Effector memory CD8-positive, alpha-beta T cell (primary cell): ENCODE results near the gene CDKAL1.
A peak's percentile ranks its signal among the peaks of the same experiment; 100 is the strongest.
"Not testable (repeated sequence)": the region's sequence is repeated elsewhere in the genome, so short reads cannot be mapped to it uniquely, and the experiment has no call there.

Experiments used
- ATAC-seq: fragments of 150-1000 bp; cut with Tn5 transposase; replicated peaks from 2 replicates; pipeline ENCODE4 v1.10.0; 2021; ENCODE audit warnings: mild to moderate bottlenecking, moderate library complexity
- DNase-seq, 3 experiments: peaks; one replicate each; pipeline ENCODE4 v3.0.0; 2021
- H3K27ac Mint-ChIP-seq, 2 donors: one replicate each; pipeline ENCODE4 v1.8.0; 2022; ENCODE audit warnings: mild to moderate bottlenecking in 2 of 2, mixed read lengths in 2 of 2, moderate library complexity in 2 of 2
- H3K27me3 Mint-ChIP-seq, 2 donors: one replicate each; pipeline ENCODE4 v1.8.0; 2022; ENCODE audit warnings: mixed read lengths in 2 of 2
- H3K36me3 Mint-ChIP-seq: one replicate; pipeline ENCODE4 v1.8.0; 2022; ENCODE audit warnings: mild to moderate bottlenecking, moderate library complexity, mixed read lengths; ENCODE audit not compliant: insufficient read depth
- H3K4me1 Mint-ChIP-seq, 2 donors: one replicate each; pipeline ENCODE4 v1.8.0; 2022; ENCODE audit warnings: low read depth in 2 of 2, mixed read lengths in 2 of 2
- H3K4me3 Mint-ChIP-seq, 2 donors: one replicate each; pipeline ENCODE4 v1.8.0; 2022; ENCODE audit warnings: mild to moderate bottlenecking in 2 of 2, mixed read lengths in 2 of 2, moderate library complexity in 2 of 2
- H3K9me3 Mint-ChIP-seq, 2 donors: one replicate each; pipeline ENCODE4 v1.8.0; 2022; ENCODE audit warnings: mixed read lengths in 2 of 2

CDKAL1 gene

GRCh38 chr6:20584100-20584731 is 50.0 kb downstream of the CDKAL1 start:
- no peak overlapping the region for H3K4me3 Mint-ChIP-seq
- no peaks in the 10 kb centered on the region for H3K9me3 Mint-ChIP-seq
- H3K36me3 Mint-ChIP-seq: peaks cover 10% of the 10 kb centered on the region
- H3K27ac Mint-ChIP-seq: peak overlapping the region; percentile 2 to 36
- ATAC-seq (no peak), DNase-seq (no peak)
- no peaks in the 10 kb centered on the region for H3K27me3 Mint-ChIP-seq
- H3K4me1 Mint-ChIP-seq: peaks cover 6 to 12% of the 10 kb centered on the region in 2 donors

GRCh38 chr6:20589266-20589665 is 55.0 kb downstream of the CDKAL1 start:
- peaks cover 7 to 34% of the 10 kb centered on the region in 2 donors for H3K4me1 Mint-ChIP-seq
- H3K27me3 Mint-ChIP-seq: no peaks in the 10 kb centered on the region
- DNase-seq (no peak), ATAC-seq (no peak)
- no peaks in the 10 kb centered on the region for H3K9me3 Mint-ChIP-seq
- peak overlapping the region in 1 of 2 donors; percentile 44 for H3K27ac Mint-ChIP-seq
- no peak overlapping the region for H3K4me3 Mint-ChIP-seq
- peaks cover 10% of the 10 kb centered on the region for H3K36me3 Mint-ChIP-seq

DNA sequence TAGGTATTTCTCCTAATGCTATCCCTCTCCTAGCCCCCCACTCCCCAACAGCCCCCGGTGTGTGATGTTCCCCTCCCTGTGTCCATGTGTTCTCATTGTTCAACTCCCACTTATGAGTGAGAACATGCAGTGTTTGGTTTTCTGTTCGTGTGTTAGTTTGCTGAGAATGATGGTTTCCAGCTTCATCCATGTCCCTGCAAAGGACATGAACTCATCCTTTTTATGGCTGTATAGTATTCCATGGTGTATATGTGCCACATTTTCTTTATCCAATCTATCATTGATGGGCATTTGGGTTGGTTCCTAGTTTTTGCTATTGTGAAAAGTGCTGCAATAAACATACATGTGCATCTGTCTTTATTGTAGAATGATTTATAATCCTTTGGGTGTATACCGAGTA is 56.2 kb downstream of the CDKAL1 start:
- peaks cover 6 to 33% of the 10 kb centered on the region in 2 donors for H3K4me1 Mint-ChIP-seq
- peaks cover 10% of the 10 kb centered on the region for H3K36me3 Mint-ChIP-seq
- not testable (repeated sequence) for H3K27me3 Mint-ChIP-seq, H3K4me3 Mint-ChIP-seq, ATAC-seq, H3K9me3 Mint-ChIP-seq, DNase-seq, H3K27ac Mint-ChIP-seq

DNA sequence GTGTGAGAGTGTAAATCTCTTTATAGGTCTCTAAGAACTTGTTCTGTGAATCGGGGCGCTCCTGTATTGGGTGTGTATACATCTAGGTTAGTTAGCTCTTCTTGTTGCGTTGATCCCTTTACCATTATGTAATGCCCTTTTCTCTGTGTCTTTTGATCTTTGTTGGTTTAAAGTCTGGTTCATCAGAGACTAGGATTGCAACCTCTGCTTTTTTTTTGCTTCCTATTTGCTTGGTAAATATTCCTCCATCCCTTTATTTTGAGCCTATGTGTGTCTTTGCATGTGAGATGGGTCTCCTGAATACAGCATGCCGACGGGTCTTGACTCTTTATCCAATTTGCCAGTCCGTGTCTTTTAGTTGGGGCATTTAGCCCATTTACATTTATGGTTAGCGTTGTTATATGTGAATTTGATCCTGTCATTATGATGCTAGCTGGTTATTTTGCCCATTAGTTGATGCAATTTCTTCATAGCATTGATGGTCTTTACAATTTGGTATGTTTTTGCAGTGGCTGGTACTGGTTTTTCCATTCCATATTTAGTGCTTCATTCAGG is 60.1 kb downstream of the CDKAL1 start:
- ATAC-seq, H3K27me3 Mint-ChIP-seq, H3K9me3 Mint-ChIP-seq, DNase-seq, H3K27ac Mint-ChIP-seq, H3K4me3 Mint-ChIP-seq: not testable (repeated sequence)
- Mint-ChIP-seq H3K36me3 (peaks cover 13% of the 10 kb centered on the region), H3K4me1 (peaks cover 6 to 28% of the 10 kb centered on the region in 2 donors)

- ATAC-seq (no peak), DNase-seq (no peak)
- no peak overlapping the region for H3K27ac Mint-ChIP-seq
- H3K4me1 Mint-ChIP-seq: peaks cover 3 to 9% of the 10 kb centered on the region in 2 donors
- H3K27me3 Mint-ChIP-seq: no peaks in the 10 kb centered on the region
- H3K9me3 Mint-ChIP-seq: no peaks in the 10 kb centered on the region
- H3K4me3 Mint-ChIP-seq: no peak overlapping the region
- H3K36me3 Mint-ChIP-seq: peaks cover 9% of the 10 kb centered on the region
Observed at GRCh38 chr6:20599302-20600051, 65.2 kb downstream of the CDKAL1 start.

DNA sequence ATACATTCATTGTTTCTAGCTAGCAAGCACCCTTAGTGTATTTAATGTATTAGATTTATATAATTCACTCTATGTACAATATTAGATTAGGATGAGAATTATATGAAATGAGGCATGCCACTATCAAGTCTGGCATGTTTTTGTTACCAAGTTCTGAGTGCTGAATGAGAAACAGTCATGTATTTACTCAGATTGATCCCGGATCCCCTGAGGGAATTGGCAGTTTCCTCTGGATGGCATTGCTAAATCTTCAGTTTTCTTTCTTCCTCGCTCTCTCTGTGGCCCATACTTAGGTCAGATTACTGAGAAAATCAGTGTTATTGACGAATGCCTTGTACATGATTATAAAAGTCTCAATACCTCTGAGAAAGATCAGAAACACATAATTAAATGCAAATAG is 66.6 kb downstream of the CDKAL1 start:
- Mint-ChIP-seq H3K27me3 (no peaks in the 10 kb centered on the region), H3K36me3 (peaks cover 7% of the 10 kb centered on the region), H3K4me1 (peaks cover 3 to 8% of the 10 kb centered on the region in 2 donors), H3K27ac (no peak overlapping the region), H3K9me3 (no peaks in the 10 kb centered on the region), H3K4me3 (no peak overlapping the region)
- DNase-seq (no peak), ATAC-seq (no peak)

DNA sequence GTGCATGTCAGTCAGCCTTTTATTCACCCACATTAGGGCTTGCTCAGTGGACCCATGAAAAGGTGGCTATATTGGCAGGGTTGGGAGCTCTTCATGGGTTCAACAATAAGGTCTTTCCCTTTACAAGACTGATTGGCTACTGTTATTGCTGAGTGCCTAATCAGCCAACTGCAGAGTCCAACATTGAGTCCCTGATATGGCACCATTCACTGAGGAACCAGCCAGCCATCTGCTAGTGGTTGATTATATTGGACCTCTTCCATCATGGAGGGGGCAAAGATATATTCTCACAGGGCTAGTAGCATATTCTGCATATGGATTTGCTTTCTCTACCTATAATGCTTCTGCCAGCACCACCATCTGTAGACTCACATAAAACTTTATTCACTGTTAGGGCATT is 69.9 kb downstream of the CDKAL1 start:
- Mint-ChIP-seq H3K27ac (no peak overlapping the region), H3K27me3 (no peaks in the 10 kb centered on the region), H3K36me3 (peaks cover 4% of the 10 kb centered on the region), H3K4me1 (peaks cover 3 to 12% of the 10 kb centered on the region in 2 donors), H3K4me3 (no peak overlapping the region), H3K9me3 (no peaks in the 10 kb centered on the region)
- ATAC-seq (no peak), DNase-seq (no peak)

GRCh38 chr6:20605061-20605460 is 70.8 kb downstream of the CDKAL1 start:
- Mint-ChIP-seq H3K4me1 (peaks cover 3 to 12% of the 10 kb centered on the region in 2 donors), H3K4me3 (no peak overlapping the region), H3K36me3 (peaks cover 4% of the 10 kb centered on the region), H3K27ac (no peak overlapping the region), H3K9me3 (no peaks in the 10 kb centered on the region), H3K27me3 (no peaks in the 10 kb centered on the region)
- DNase-seq (no peak), ATAC-seq (no peak)

DNA sequence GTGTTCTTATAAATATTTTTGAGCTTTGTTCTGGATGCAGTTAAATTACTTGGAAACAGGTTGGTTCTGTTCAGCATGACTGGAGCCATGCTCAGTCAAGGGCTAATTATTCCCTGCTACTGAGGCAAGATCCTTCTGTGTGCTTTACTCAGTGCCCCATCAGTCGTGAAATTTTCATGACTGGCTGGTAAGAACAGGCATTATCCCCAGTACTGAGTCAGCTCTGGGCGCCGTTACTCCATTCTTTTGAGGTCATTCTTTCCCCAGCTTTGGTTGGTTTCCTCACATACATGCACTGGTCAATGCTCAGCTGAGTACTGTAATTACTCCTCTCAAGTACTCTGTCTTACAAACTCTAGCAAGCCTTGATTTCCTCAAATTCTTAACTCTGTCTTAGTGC is 71.3 kb downstream of the CDKAL1 start:
- Mint-ChIP-seq H3K27me3 (no peaks in the 10 kb centered on the region), H3K9me3 (no peaks in the 10 kb centered on the region), H3K36me3 (peaks cover 4% of the 10 kb centered on the region), H3K4me1 (peaks cover 3 to 12% of the 10 kb centered on the region in 2 donors), H3K4me3 (no peak overlapping the region), H3K27ac (no peak overlapping the region)
- DNase-seq: no peak
- no peak for ATAC-seq

- ATAC-seq (no peak), DNase-seq (no peak)
- Mint-ChIP-seq H3K36me3 (no peaks in the 10 kb centered on the region), H3K4me3 (no peak overlapping the region), H3K9me3 (no peaks in the 10 kb centered on the region), H3K27me3 (no peaks in the 10 kb centered on the region), H3K4me1 (peaks cover 4 to 5% of the 10 kb centered on the region in 2 donors), H3K27ac (no peak overlapping the region)
Observed at GRCh38 chr6:20606831-20607230, 72.6 kb downstream of the CDKAL1 start.

- Mint-ChIP-seq H3K36me3 (peaks cover 3% of the 10 kb centered on the region), H3K27me3 (no peaks in the 10 kb centered on the region), H3K9me3 (no peaks in the 10 kb centered on the region)
Observed at GRCh38 chr6:20608356-20608755, 74.1 kb downstream of the CDKAL1 start.

DNA sequence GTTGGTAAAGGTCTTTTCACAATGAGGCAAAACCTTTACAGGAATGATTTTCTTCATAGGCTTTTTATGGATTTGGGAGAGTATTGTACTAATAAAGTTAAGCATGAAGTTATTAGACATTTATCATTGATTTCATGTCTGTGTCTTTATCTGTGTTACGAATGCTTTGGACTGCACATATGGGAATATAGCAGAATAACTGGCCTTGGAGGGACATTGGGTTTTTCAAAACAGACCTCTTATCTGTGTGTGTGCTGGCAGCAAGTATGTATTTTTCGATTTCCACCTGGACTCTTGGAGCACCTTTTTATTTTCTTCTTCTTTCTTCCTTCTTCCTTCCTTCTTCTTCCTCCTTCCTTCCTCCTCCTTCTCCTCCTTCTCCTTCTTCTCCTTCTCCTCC is 74.6 kb downstream of the CDKAL1 start:
- peak overlapping the region in 1 of 2 donors; percentile 41 for H3K27ac Mint-ChIP-seq
- no peak for DNase-seq
- H3K36me3 Mint-ChIP-seq: peaks cover 3% of the 10 kb centered on the region
- no peaks in the 10 kb centered on the region for H3K27me3 Mint-ChIP-seq
- H3K4me3 Mint-ChIP-seq: no peak overlapping the region
- no peaks in the 10 kb centered on the region for H3K9me3 Mint-ChIP-seq
- ATAC-seq: no peak
- peaks cover 4 to 6% of the 10 kb centered on the region in 2 donors for H3K4me1 Mint-ChIP-seq

More at GRCh38 chr6:20608356-20608755, 74.1 kb downstream of the CDKAL1 start:
- ATAC-seq (no peak), DNase-seq (no peak)
- Mint-ChIP-seq H3K4me3 (no peak overlapping the region), H3K27ac (no peak overlapping the region), H3K4me1 (peaks cover 4 to 6% of the 10 kb centered on the region in 2 donors)

DNA sequence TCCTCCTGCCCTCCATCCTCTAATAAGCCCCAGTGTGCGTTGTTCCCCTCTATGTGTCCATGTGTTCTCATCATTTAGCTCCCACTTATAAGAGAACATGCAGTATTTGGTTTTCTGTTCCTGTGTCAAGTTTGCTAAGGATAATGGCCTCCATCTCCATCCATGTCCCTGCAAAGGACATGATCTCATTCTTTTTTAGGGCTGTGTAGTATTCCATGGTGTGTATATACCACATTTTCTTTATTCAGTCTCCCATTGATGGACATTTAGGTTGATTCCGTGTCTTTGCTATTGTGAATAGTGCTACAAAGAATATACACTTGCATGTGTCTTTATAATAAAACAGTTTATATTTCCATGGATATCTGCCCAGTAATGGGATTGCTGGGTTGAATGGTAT is 75.7 kb downstream of the CDKAL1 start:
- not testable (repeated sequence) for H3K36me3 Mint-ChIP-seq, H3K4me3 Mint-ChIP-seq, H3K9me3 Mint-ChIP-seq, ATAC-seq, H3K27ac Mint-ChIP-seq, DNase-seq, H3K4me1 Mint-ChIP-seq, H3K27me3 Mint-ChIP-seq
